WERI-Rb-1 (cell line): ENCODE results near the gene RFTN1.

ENCODE experiments used
- DNase-seq: peaks from one replicate; pipeline ENCODE4 v3.0.0-alpha.2; 2020
- H3K27ac ChIP-seq: fragments of 250-450 bp; sonication (Bioruptor Pico); 2 replicates; pipeline ENCODE4 v1.5.1; 2020; ENCODE audit warnings: mild to moderate bottlenecking, moderate library complexity
- H3K27me3 ChIP-seq: fragments of 250-450 bp; sonication (Bioruptor Pico); 2 replicates; pipeline ENCODE4 v1.5.1; 2021; ENCODE audit warnings: mild to moderate bottlenecking, low read depth, moderate library complexity; ENCODE audit not compliant: insufficient read depth, severe bottlenecking
- H3K36me3 ChIP-seq: fragments of 250-450 bp; sonication (Bioruptor Pico); 2 replicates; pipeline ENCODE4 v1.5.1; 2020; ENCODE audit warnings: mild to moderate bottlenecking, moderate library complexity
- H3K4me3 ChIP-seq: 2 replicates; pipeline ENCODE4 v1.5.1; 2011; ENCODE audit warnings: low read depth, mild to moderate bottlenecking, control low read depth, low read length
- H3K9me3 ChIP-seq: fragments of 250-450 bp; sonication (Bioruptor Pico); 2 replicates; pipeline ENCODE4 v1.5.1; 2021; ENCODE audit warnings: mild to moderate bottlenecking, moderate library complexity; ENCODE audit not compliant: severe bottlenecking
- TF ChIP-seq, protein P1 (sequence below): IDR thresholded peaks from 2 replicates; pipeline ENCODE4 v1.5.1; 2011; ENCODE audit warnings: low read depth, mild to moderate bottlenecking, control low read depth, inconsistent platforms, low read length

RFTN1 gene

DNA sequence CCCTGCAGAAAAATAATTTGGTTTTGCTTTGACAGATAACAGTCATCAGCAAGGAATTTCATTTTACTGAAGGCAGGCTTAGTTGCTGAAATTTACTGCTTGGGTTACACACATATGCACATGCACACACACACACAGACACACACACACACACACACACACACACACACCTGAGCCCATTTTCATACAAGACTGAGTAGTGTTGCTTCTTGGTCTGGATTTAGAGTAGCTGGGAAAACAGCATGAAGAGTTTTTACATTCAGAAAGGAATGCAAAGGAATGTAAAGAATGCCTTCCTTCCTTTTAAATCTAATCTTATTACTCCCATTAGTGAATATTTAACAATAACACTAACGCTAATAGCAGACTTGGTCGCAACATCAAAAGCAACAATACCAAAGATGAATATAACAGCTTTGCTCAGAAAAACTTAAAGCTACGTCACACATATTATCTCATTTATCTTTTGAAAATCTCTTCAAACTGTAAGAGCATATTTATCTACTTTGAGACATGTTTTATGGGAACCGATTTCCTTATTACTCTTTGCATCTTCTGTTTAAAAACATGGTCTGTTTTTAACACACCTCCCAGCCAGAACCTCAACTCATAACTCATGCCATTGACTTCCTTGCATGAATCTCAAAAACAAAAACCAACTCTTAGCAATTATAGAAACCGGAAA lies 32.5 kb downstream of the RFTN1 start:
- H3K36me3 ChIP-seq = no peaks in the 10 kb centered on the region

DNA sequence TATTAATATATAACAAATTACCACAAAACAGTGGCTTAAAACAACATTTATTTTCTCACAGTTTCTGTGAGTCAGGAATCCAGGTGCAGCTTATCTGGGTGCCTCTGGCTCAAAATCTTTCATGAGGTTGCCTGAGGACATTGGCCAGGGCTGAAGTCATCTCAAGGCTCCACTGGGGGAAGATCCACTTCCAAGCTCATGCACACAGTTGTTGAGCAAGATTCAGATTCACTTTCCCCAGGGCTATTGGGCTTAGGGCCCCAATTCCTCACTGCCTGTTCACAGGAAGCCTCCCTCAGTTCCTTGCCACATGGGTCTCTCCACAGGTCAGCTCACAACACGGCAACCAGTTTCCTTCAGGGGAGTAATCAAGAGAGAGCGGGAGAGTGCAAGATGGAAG lies 35.0 kb downstream of the RFTN1 start:
- no peak for DNase-seq
- TF ChIP-seq, protein P1, sequence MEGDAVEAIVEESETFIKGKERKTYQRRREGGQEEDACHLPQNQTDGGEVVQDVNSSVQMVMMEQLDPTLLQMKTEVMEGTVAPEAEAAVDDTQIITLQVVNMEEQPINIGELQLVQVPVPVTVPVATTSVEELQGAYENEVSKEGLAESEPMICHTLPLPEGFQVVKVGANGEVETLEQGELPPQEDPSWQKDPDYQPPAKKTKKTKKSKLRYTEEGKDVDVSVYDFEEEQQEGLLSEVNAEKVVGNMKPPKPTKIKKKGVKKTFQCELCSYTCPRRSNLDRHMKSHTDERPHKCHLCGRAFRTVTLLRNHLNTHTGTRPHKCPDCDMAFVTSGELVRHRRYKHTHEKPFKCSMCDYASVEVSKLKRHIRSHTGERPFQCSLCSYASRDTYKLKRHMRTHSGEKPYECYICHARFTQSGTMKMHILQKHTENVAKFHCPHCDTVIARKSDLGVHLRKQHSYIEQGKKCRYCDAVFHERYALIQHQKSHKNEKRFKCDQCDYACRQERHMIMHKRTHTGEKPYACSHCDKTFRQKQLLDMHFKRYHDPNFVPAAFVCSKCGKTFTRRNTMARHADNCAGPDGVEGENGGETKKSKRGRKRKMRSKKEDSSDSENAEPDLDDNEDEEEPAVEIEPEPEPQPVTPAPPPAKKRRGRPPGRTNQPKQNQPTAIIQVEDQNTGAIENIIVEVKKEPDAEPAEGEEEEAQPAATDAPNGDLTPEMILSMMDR = no peak
- Histone ChIP-seq H3K27ac (no peak overlapping the region), H3K27me3 (no peaks in the 10 kb centered on the region), H3K9me3 (no peaks in the 10 kb centered on the region), H3K4me3 (no peak overlapping the region), H3K36me3 (no peaks in the 10 kb centered on the region)

More for the DNA sequence above, 32.5 kb downstream of the RFTN1 start:
- H3K9me3 ChIP-seq = no peaks in the 10 kb centered on the region
- TF ChIP-seq, protein P1 = no peak
- H3K4me3 ChIP-seq = no peak overlapping the region
- no peaks in the 10 kb centered on the region for H3K27me3 ChIP-seq
- no peak for DNase-seq
- H3K27ac ChIP-seq = no peak overlapping the region

DNA sequence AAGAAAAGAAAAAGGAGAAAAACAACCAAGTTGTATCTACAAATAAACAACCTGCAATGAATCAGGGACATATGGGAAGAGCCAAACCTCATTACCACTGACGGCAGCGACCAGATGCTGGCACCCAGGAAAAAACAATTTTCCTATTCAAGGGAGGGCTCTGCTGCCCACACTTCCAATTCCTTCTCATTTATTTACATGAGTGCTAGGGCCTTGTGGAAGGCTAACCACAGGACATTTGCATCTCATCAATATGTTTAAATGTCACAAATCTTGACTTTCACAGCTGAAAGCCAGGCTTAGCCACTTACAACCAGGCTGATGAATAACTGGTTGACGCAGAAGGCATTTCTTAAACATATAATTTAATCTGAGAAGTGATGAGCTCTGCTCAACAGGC lies 36.0 kb downstream of the RFTN1 start:
- no peak overlapping the region for H3K27ac ChIP-seq
- no peak for DNase-seq
- H3K9me3 ChIP-seq = no peaks in the 10 kb centered on the region
- no peaks in the 10 kb centered on the region for H3K27me3 ChIP-seq
- TF ChIP-seq, protein P1 = no peak
- H3K36me3 ChIP-seq = no peaks in the 10 kb centered on the region
- no peak overlapping the region for H3K4me3 ChIP-seq

DNA sequence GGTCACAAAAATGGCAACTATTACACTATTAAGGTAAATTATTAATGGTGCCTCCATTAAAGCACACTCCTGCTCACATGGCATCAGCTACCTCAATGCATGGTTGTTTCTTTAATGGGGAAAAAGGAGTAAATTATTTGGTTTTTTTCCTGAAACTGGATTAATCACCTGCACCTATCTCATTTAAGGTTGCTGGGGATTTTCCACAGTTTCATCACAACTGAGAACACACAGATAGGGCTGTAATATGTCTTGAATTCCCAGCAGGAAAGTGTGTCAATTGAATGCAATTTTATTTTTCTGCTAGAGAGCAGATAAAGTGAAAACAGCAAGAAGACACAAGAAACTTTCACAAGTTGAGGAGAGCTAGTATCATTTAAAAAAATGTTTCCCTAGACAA lies 36.4 kb downstream of the RFTN1 start:
- Histone ChIP-seq H3K4me3 (no peak overlapping the region), H3K36me3 (no peaks in the 10 kb centered on the region), H3K27ac (no peak overlapping the region), H3K27me3 (no peaks in the 10 kb centered on the region), H3K9me3 (no peaks in the 10 kb centered on the region)
- DNase-seq = no peak
- TF ChIP-seq, protein P1 = no peak

DNA sequence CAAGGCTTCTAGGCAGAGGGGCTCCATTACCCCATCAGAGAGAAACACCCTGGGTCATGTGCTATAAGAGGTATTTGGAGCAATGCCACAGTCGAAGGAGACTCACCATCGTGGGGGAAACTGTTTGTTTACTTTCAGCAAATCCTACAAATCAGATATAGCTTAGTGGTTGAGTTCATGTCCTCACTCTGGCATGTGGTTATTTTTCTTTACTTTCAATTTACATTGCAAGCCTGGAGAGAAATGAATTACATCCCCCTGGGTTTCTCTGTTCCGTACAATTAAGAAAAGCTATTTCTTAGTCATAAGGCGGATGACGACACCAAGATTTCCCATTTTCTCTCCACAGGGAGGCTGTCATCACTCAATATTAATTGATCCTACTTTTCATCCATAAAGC lies 36.9 kb downstream of the RFTN1 start:
- DNase-seq = no peak
- Histone ChIP-seq H3K27me3 (no peaks in the 10 kb centered on the region), H3K27ac (no peak overlapping the region), H3K4me3 (no peak overlapping the region), H3K9me3 (no peaks in the 10 kb centered on the region), H3K36me3 (no peaks in the 10 kb centered on the region)
- TF ChIP-seq, protein P1 = no peak

DNA sequence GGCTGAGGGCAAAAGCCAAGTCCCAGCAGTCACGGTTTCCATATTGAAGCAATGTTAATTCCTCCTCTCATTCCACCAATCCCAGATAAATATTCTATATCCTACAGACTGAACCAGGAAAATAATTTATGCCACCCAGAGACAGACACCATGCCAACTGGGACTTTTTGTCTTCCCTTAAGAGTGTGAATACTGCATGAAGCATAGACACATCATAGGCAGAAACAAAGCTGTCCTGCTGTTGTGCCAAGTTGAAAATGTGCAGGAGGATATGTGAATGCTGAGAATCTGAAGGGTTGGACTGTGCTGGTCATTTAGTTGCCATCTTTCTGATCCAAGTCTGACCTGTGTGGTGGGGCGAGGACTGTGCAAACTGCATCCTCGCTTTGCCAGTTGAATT lies 37.7 kb downstream of the RFTN1 start:
- no peaks in the 10 kb centered on the region for H3K36me3 ChIP-seq

More for the DNA sequence above, 37.7 kb downstream of the RFTN1 start:
- Histone ChIP-seq H3K27ac (no peak overlapping the region), H3K9me3 (no peaks in the 10 kb centered on the region), H3K27me3 (no peaks in the 10 kb centered on the region), H3K4me3 (no peak overlapping the region)
- TF ChIP-seq, protein P1 = no peak
- DNase-seq = no peak
